GM21717 (cell line): Measurements from ENCODE around the gene FUT1.
"Not testable (repeated sequence)": the region's sequence is repeated elsewhere in the genome, so short reads cannot be mapped to it uniquely, and the experiment has no call there.

Experiments
- ATAC-seq: cut with Tn5 transposase; IDR thresholded peaks from one replicate; pipeline ENCODE4 v1.9.1; 2021; ENCODE audit warnings: mild to moderate bottlenecking, moderate library complexity; ENCODE audit not compliant: unreplicated experiment

FUT1 gene

GRCh38 chr19:48718711-48719231, 33.7 kb downstream of the FUT1 start:
- ATAC-seq: no peak

GRCh38 chr19:48718106-48718505, 34.3 kb downstream of the FUT1 start:
- not testable (repeated sequence) for ATAC-seq

GRCh38 chr19:48716562-48717291, 35.7 kb downstream of the FUT1 start:
- ATAC-seq: no peak

- ATAC-seq: no peak
These were observed 36.7 kb downstream of the FUT1 start for GRCh38 chr19:48715681-48716171.

GRCh38 chr19:48714759-48715675, 37.4 kb downstream of the FUT1 start:
- ATAC-seq: no peak

GRCh38 chr19:48713864-48714755, 38.3 kb downstream of the FUT1 start:
- peak; percentile 77 for ATAC-seq

- ATAC-seq: no peak
These were observed 39.2 kb downstream of the FUT1 start for GRCh38 chr19:48713041-48713863.

GRCh38 chr19:48711106-48711662, 41.3 kb downstream of the FUT1 start:
- no peak for ATAC-seq

GRCh38 chr19:48708471-48708870, 44.0 kb downstream of the FUT1 start:
- no peak for ATAC-seq

- no peak for ATAC-seq
These were observed 47.0 kb downstream of the FUT1 start for GRCh38 chr19:48705431-48705830.

GRCh38 chr19:48703316-48703715, 49.1 kb downstream of the FUT1 start:
- ATAC-seq: no peak

GRCh38 chr19:48702701-48703100, 49.7 kb downstream of the FUT1 start:
- no peak for ATAC-seq

GRCh38 chr19:48698046-48698445, 54.4 kb downstream of the FUT1 start:
- ATAC-seq: no peak
